Peyer's patch (tissue), 4 donors: Measurements from ENCODE around the gene PSMD1. TPM values are rescaled to one million over a fixed set of nuclear protein-coding genes. Genes with fewer than 3 reads are reported as not detected.

Experiments
- DNase-seq, 3 donors: peaks; one replicate each; pipeline ENCODE4 v3.0.0-alpha.2; 2017 to 2019
- H3K27ac ChIP-seq, 4 donors: fragments of 200-600 bp; sonication (generic); one replicate each; pipeline ENCODE4 v1.5.1; 2016 to 2019
- H3K27me3 ChIP-seq, 2 donors: fragments of 200-600 bp; sonication (generic); one replicate each; pipeline ENCODE4 v1.5.1; 2019
- H3K36me3 ChIP-seq, 3 donors: fragments of 200-600 bp; sonication (generic); one replicate each; pipeline ENCODE4 v1.5.1; 2016 to 2019
- H3K4me1 ChIP-seq, 4 donors: fragments of 200-600 bp; sonication (generic); one replicate each; pipeline ENCODE4 v1.5.1; 2016 to 2019
- H3K4me3 ChIP-seq, 4 donors: fragments of 200-600 bp; sonication (generic); 1 replicate in 3 of 4; 2 replicates in 1 of 4; pipeline ENCODE4 v1.5.1; 2016 to 2019; ENCODE audit warnings: mild to moderate bottlenecking in 1 of 4
- H3K9me3 ChIP-seq, 4 donors: fragments of 200-600 bp; sonication (generic); one replicate each; pipeline ENCODE4 v1.5.1; 2016 to 2019; ENCODE audit warnings: mild to moderate bottlenecking in 1 of 4
- CTCF ChIP-seq, 6 experiments: fragments of 450-650 bp in 4 of 6; fragments of 200-600 bp in 2 of 6; sonication (generic) in 1 of 6; IDR thresholded peaks; one replicate each; pipeline ENCODE4 v1.5.1; 2017 to 2019; ENCODE audit warnings: antibody characterized with exemption in 6 of 6, mild to moderate bottlenecking in 3 of 6, moderate library complexity in 1 of 6
- POLR2A ChIP-seq, 2 donors: fragments of 450-650 bp; IDR thresholded peaks; one replicate each; pipeline ENCODE4 v1.5.1; 2017; ENCODE audit warnings: antibody characterized with exemption in 2 of 2, mild to moderate bottlenecking in 2 of 2, moderate library complexity in 2 of 2
- total RNA-seq, 4 donors: library from RNA; depleted of rRNA; stranded (reverse); fragments of >200 nt; gene quantifications; one replicate each; pipeline ENCODE4 v1.1.0, GENCODE V29; 2016

Gene PSMD1
- total RNA-seq, 4 donors from 2014 or later, result 89.1 to 116 (median 111) TPM

GRCh38 chr2:231167745-231168459, 111.2 kb downstream of the PSMD1 start:
- no peaks in the 10 kb centered on the region for H3K4me1 ChIP-seq
- DNase-seq, result no peak
- H3K9me3 ChIP-seq, result no peaks in the 10 kb centered on the region
- no peak overlapping the region for H3K4me3 ChIP-seq
- no peak overlapping the region for H3K27ac ChIP-seq
- H3K27me3 ChIP-seq, result no peaks in the 10 kb centered on the region
- TF ChIP-seq POLR2A (IDR thresholded peaks at IDR 0.05) (no peak), CTCF (IDR thresholded peaks at IDR 0.05) (no peak)
- peaks cover 0 to 69% (median 0%) of the 10 kb centered on the region in 3 donors for H3K36me3 ChIP-seq

- H3K9me3 ChIP-seq, result no peaks in the 10 kb centered on the region
- H3K4me1 ChIP-seq, result no peaks in the 10 kb centered on the region
- H3K36me3 ChIP-seq, result peaks cover 0 to 70% (median 0%) of the 10 kb centered on the region in 3 donors
- no peak overlapping the region for H3K4me3 ChIP-seq
- no peak for TF ChIP-seq CTCF (IDR thresholded peaks at IDR 0.05)
- no peak for TF ChIP-seq POLR2A (IDR thresholded peaks at IDR 0.05)
- no peak overlapping the region for H3K27ac ChIP-seq
- H3K27me3 ChIP-seq, result no peaks in the 10 kb centered on the region
- no peak for DNase-seq
Measured at GRCh38 chr2:231168460-231169139, 111.9 kb downstream of the PSMD1 start.

- no peaks in the 10 kb centered on the region for H3K4me1 ChIP-seq
- no peaks in the 10 kb centered on the region for H3K27me3 ChIP-seq
- no peak overlapping the region for H3K27ac ChIP-seq
- no peak for DNase-seq
- peaks cover 0 to 64% (median 0%) of the 10 kb centered on the region in 3 donors for H3K36me3 ChIP-seq
- TF ChIP-seq POLR2A (IDR thresholded peaks at IDR 0.05), result no peak
- H3K4me3 ChIP-seq, result no peak overlapping the region
- no peaks in the 10 kb centered on the region for H3K9me3 ChIP-seq
Measured at GRCh38 chr2:231169488-231169887, 112.8 kb downstream of the PSMD1 start.

DNA sequence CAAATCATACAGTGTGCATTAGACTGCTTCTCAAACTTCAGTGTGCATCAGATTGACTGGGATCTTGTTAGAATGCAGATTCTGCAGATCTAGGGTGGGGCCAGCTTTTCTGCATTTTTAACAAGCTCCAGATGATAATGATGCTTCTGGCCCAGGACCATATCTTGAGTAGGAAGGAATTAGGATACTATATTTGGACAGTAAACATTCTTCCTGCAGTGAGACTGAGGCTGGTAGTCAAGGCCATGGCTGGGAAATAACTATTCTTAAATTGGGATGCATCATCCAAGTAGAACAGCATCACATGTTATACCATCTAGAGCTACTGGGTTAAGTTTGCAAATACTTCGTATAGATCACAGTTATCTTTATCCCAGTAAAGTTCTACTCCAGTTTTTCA, 113.4 kb downstream of the PSMD1 start:
- DNase-seq, result no peak
- no peak for TF ChIP-seq CTCF (IDR thresholded peaks at IDR 0.05)
- no peak for TF ChIP-seq POLR2A (IDR thresholded peaks at IDR 0.05)
- H3K9me3 ChIP-seq, result no peaks in the 10 kb centered on the region
- H3K36me3 ChIP-seq, result peaks cover 0 to 64% (median 0%) of the 10 kb centered on the region in 3 donors
- H3K27ac ChIP-seq, result no peak overlapping the region
- no peaks in the 10 kb centered on the region for H3K4me1 ChIP-seq
- no peak overlapping the region for H3K4me3 ChIP-seq
- H3K27me3 ChIP-seq, result no peaks in the 10 kb centered on the region

DNA sequence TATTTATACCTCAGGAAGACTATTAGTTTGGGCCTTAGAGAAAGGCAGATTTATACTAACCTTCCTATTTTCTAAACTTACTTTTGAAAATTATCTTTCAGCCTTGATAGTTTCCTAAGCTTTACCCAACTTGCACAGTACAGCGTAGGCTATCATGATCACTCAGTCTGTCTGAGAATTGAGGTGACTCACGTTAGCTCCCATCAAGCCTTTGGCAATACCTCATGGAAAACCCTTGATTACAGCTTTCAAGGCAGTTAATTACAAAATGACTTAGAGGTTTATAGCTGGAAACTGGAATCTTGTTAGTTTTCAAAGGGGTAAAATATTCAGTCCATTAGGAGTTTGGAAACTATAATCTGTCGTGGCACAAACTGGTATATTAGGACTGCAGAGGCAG, 115.4 kb downstream of the PSMD1 start:
- Histone ChIP-seq H3K27ac (no peak overlapping the region), H3K4me3 (no peak overlapping the region), H3K36me3 (peaks cover 0 to 45% (median 0%) of the 10 kb centered on the region in 3 donors), H3K9me3 (no peaks in the 10 kb centered on the region), H3K4me1 (no peaks in the 10 kb centered on the region), H3K27me3 (no peaks in the 10 kb centered on the region)
- TF ChIP-seq POLR2A (IDR thresholded peaks at IDR 0.05) (no peak), CTCF (IDR thresholded peaks at IDR 0.05) (no peak)
- no peak for DNase-seq

- Histone ChIP-seq H3K27me3 (no peaks in the 10 kb centered on the region), H3K27ac (no peak overlapping the region), H3K36me3 (peaks cover 0 to 41% (median 0%) of the 10 kb centered on the region in 3 donors), H3K9me3 (no peaks in the 10 kb centered on the region), H3K4me1 (no peaks in the 10 kb centered on the region), H3K4me3 (no peak overlapping the region)
- no peak for DNase-seq
- TF ChIP-seq POLR2A (IDR thresholded peaks at IDR 0.05) (no peak), CTCF (IDR thresholded peaks at IDR 0.05) (no peak)
Measured at GRCh38 chr2:231174211-231174651, 117.6 kb downstream of the PSMD1 start.
